Right lobe of liver (tissue), 4 donors: ENCODE data around the gene TGOLN2.
"Not testable (repeated sequence)": the region's sequence is repeated elsewhere in the genome, so short reads cannot be mapped to it uniquely, and the experiment has no call there.

ENCODE experiments used
- CTCF ChIP-seq, 4 donors: fragments of 200-600 bp in 3 of 4; fragments of 450-650 bp in 1 of 4; IDR thresholded peaks; one replicate each; pipeline versions ENCODE4 v1.5.1 to v1.8.0; 2016 to 2022; ENCODE audit warnings: antibody characterized with exemption in 4 of 4, mild to moderate bottlenecking in 2 of 4
- POLR2A ChIP-seq: fragments of 450-650 bp; IDR thresholded peaks from one replicate; pipeline ENCODE4 v1.6.1; 2017; ENCODE audit warnings: antibody characterized with exemption, mild to moderate bottlenecking
- donor health status: DM: no; HTN: no; CAD: no.
- donor health status: DM: no; HTN: no; CAD: no.
- donor health status: DM: no; HTN: yes; CAD: no.

GRCh38 chr2:85315921-85316320, 11.9 kb downstream of the TGOLN2 start:
- not testable (repeated sequence) for TF ChIP-seq CTCF (IDR thresholded peaks at IDR 0.05); POLR2A
